WI38 (cell line): Measurements from ENCODE around the gene ESM1.

ENCODE experiments used
- H3K4me3 ChIP-seq: 2 replicates; pipeline ENCODE4 v1.5.1; 2011; ENCODE audit warnings: low read depth, mild to moderate bottlenecking, control low read depth, low read length
- TF ChIP-seq, protein P1 (sequence below): IDR thresholded peaks from 2 replicates; pipeline ENCODE4 v1.5.1; 2012; ENCODE audit warnings: low read depth, mild to moderate bottlenecking, control low read depth, low read length

ESM1 gene

DNA sequence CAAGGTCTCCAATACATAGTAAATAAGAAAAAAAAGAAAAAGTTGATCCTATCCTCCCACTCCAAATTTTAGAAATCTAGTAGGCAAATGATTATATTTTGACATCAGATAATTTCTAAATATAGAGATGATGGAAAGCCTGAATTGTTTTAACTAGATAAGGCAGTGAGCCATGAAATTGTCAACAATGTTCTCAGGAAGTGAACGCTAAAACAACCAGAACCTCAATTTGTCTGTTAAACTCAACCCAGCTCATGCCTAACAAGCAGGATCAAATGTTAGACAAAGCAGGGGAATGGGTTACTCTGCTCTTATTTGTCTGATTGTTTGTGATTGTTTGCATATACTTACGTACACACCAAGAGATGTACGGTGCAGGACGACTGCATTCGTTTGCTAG lies 49.2 kb downstream of the ESM1 start:
- TF ChIP-seq, protein P1, sequence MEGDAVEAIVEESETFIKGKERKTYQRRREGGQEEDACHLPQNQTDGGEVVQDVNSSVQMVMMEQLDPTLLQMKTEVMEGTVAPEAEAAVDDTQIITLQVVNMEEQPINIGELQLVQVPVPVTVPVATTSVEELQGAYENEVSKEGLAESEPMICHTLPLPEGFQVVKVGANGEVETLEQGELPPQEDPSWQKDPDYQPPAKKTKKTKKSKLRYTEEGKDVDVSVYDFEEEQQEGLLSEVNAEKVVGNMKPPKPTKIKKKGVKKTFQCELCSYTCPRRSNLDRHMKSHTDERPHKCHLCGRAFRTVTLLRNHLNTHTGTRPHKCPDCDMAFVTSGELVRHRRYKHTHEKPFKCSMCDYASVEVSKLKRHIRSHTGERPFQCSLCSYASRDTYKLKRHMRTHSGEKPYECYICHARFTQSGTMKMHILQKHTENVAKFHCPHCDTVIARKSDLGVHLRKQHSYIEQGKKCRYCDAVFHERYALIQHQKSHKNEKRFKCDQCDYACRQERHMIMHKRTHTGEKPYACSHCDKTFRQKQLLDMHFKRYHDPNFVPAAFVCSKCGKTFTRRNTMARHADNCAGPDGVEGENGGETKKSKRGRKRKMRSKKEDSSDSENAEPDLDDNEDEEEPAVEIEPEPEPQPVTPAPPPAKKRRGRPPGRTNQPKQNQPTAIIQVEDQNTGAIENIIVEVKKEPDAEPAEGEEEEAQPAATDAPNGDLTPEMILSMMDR, result no peak
- no peak overlapping the region for H3K4me3 ChIP-seq

DNA sequence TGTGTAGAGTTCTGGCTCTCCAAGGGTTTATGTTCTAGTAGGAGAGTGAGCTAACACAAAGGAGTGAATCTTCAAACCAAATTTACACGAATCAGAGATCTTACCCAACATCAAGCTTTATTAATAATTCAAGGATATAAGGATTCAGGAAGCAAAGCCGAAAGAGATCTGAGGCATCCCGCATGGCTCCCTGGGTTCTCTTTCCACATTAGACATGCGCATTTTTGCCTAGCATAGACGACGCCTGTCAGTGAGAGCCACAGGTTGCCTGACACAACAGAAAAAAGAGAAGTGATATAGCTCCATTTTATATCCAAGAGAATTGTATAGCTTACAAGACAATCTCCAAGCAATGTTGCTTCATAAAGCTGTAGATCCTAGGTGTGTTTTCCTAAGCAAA lies 52.6 kb downstream of the ESM1 start:
- TF ChIP-seq, protein P1, result no peak
- no peak overlapping the region for H3K4me3 ChIP-seq

DNA sequence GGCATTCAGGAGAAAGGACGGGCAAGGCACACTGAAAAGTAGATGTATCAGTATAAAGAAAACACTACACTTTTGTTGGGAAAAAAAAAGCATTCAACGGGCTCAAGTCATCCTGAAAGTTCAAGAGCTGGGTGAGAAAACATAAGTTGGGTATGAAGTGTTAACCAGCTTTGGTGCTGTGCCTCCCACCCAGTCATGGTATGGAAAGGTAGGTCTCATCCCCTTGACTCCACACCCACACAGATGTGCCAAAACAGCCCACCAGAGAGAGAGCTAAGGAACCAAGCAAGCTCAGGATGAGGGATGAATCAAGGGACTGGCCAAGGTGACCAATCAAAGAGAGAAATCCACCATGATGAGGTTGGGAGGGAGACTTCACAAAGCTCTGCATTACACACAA lies 54.7 kb downstream of the ESM1 start:
- H3K4me3 ChIP-seq, result no peak overlapping the region

More for the DNA sequence above, 54.7 kb downstream of the ESM1 start:
- TF ChIP-seq, protein P1, result no peak
